22Rv1 (cell line): ENCODE measurements around the gene RTP2.

ENCODE experiments used
- ZFX ChIP-seq: fragments of 450-650 bp; IDR thresholded peaks from 2 replicates; pipeline ENCODE4 v1.6.1; 2017; ENCODE audit warnings: antibody characterized with exemption, borderline replicate concordance
- TF ChIP-seq, protein P1 (sequence below): fragments of 450-650 bp; IDR thresholded peaks from 2 replicates; pipeline ENCODE4 v1.5.1; 2017; ENCODE audit warnings: mild to moderate bottlenecking

DNA sequence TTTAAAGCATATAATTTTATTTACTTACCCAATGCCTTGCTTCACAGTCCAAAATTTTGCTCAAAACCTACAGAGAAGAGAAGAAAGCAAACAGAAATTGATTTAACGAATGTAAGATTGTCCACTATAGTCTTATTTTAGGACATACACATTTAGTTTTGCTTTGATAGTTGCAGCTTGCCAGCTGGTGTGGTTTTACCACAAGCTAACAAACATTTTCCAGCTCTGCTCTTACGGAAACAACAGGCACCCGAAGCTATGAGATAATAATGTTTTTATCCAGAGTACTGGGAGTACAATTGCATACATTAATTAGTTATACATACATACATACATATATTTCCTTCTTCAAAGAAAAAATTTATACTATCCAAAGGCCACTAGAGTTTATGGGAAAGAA, 32.5 kb upstream of the RTP2 start:
- TF ChIP-seq, protein P1, sequence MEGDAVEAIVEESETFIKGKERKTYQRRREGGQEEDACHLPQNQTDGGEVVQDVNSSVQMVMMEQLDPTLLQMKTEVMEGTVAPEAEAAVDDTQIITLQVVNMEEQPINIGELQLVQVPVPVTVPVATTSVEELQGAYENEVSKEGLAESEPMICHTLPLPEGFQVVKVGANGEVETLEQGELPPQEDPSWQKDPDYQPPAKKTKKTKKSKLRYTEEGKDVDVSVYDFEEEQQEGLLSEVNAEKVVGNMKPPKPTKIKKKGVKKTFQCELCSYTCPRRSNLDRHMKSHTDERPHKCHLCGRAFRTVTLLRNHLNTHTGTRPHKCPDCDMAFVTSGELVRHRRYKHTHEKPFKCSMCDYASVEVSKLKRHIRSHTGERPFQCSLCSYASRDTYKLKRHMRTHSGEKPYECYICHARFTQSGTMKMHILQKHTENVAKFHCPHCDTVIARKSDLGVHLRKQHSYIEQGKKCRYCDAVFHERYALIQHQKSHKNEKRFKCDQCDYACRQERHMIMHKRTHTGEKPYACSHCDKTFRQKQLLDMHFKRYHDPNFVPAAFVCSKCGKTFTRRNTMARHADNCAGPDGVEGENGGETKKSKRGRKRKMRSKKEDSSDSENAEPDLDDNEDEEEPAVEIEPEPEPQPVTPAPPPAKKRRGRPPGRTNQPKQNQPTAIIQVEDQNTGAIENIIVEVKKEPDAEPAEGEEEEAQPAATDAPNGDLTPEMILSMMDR, result no peak
- TF ChIP-seq ZFX, result no peak
